Activated naive CD4-positive, alpha-beta T cell treated with anti-CD3 and anti-CD28 coated beads, Interleukin-2, amount 10 ng/mL, durations not matched to agents 7 days and 5 days (primary cell): ENCODE measurements around the gene GAB2.
A peak's percentile ranks its signal among the peaks of the same experiment; 100 is the strongest.

Source experiments
- CTCF ChIA-PET: fragments of 350-600 bp; sonication (Branson Sonifier 250); formaldehyde crosslinking; loops from one replicate; lab custom pipeline; 2021; ENCODE audit warnings: antibody characterized with exemption; lab: Charles Lee
- DNase-seq: peaks from one replicate; pipeline ENCODE4 v3.0.0-alpha.2; 2020
- H3K27ac Mint-ChIP-seq: one replicate; pipeline ENCODE4 v1.8.0; 2021; ENCODE audit warnings: mild to moderate bottlenecking, moderate library complexity, mixed read lengths
- H3K27me3 Mint-ChIP-seq: one replicate; pipeline ENCODE4 v1.8.0; 2021; ENCODE audit warnings: mild to moderate bottlenecking, mixed read lengths
- H3K36me3 Mint-ChIP-seq: one replicate; pipeline ENCODE4 v1.8.0; 2021; ENCODE audit warnings: mixed read lengths
- H3K4me1 Mint-ChIP-seq: one replicate; pipeline ENCODE4 v1.8.0; 2021; ENCODE audit warnings: mixed read lengths
- H3K4me3 Mint-ChIP-seq: one replicate; pipeline ENCODE4 v1.8.0; 2021; ENCODE audit warnings: mild to moderate bottlenecking, moderate library complexity, mixed read lengths
- H3K9me3 Mint-ChIP-seq: one replicate; pipeline ENCODE4 v1.8.0; 2021; ENCODE audit warnings: mixed read lengths

GAB2 gene

DNA sequence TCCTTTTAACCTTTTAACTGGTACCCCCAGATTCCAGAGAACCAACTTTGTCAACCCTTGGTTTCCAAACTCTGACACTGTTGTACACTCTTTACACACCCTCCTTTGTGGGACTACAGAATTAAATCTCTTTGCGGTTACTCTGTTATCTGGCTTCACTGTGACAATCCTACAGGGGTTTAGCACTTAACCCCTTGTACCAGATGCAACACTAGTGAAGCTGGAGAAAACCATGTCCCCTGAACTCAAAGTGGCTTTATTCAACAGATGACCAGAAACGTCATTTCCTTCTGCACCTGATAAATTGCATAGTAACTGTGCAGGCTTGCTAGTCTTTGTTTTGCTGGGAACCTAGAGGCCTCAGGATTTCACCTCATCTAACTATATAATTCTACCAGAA lies 5.6 kb upstream of the GAB2 start:
- DNase-seq = no peak
- peaks cover 24% of the 10 kb centered on the region for H3K27me3 Mint-ChIP-seq
- peaks cover 42% of the 10 kb centered on the region for H3K4me1 Mint-ChIP-seq
- CTCF ChIA-PET = interaction anchor here (1.1 kb wide), 1 partner anchor 42 kb away, joined by 4 read pairs; no protein-coding TSS in a partner anchor
- H3K4me3 Mint-ChIP-seq = no peak overlapping the region
- peaks cover 2% of the 10 kb centered on the region for H3K36me3 Mint-ChIP-seq
- H3K27ac Mint-ChIP-seq = no peak overlapping the region
- no peaks in the 10 kb centered on the region for H3K9me3 Mint-ChIP-seq

DNA sequence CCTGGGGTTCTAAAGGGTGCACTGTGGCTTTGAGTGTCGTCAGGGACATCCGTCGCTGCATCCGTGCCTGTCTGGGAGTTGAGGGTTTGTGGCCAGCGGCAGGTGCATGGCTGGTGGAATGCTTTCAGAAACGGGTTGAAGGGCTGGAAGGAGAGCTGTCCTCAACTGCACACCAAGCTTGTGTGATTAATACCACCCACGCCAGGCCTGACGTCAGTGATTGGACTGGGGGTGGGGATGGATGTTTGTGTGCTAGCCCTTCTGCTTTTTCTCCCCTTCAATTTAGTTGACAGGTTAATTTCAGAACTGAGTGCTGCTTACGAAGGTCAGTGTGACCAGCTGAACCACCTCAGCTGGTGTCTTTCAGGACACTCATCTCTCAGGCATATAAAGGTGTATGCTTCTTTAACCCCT lies 3.2 kb upstream of the GAB2 start:
- DNase-seq = peak; percentile 52
- H3K9me3 Mint-ChIP-seq = no peaks in the 10 kb centered on the region
- CTCF ChIA-PET = interaction anchor here (0.9 to 7.6 kb wide), 7 partner anchors 9 to 219 kb away, joined by 4 to 100 read pairs (median 6); no protein-coding TSS in a partner anchor
- H3K4me1 Mint-ChIP-seq = peaks cover 53% of the 10 kb centered on the region
- H3K36me3 Mint-ChIP-seq = peaks cover 6% of the 10 kb centered on the region
- no peak overlapping the region for H3K4me3 Mint-ChIP-seq
- no peak overlapping the region for H3K27ac Mint-ChIP-seq
- H3K27me3 Mint-ChIP-seq = peaks cover 38% of the 10 kb centered on the region

DNA sequence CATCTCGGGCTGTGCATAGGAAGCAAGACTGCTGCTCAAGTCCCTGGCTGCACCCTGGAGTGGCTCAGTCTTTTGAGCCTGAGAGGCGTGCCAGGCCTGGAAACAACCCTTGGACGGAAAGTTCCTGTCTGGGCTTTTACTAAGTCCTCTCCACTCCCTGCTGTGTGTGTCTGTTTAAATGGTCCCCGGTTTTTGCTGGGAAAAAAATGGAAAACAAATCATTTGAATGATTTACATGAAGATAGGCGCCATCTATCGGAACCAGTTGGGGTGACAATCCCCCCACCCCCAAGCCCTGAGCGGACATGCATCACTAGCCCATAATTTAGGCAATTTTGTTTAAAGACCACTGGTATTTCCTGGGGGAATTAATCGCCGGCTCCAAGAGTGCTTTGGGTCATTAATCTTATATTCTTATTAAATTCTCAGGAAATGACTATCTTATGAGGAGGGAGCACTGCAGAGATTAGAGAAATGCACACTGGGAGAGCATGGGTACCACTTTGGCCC lies 2.7 kb upstream of the GAB2 start:
- peaks cover 38% of the 10 kb centered on the region for H3K27me3 Mint-ChIP-seq
- no peaks in the 10 kb centered on the region for H3K9me3 Mint-ChIP-seq
- H3K4me1 Mint-ChIP-seq = peaks cover 57% of the 10 kb centered on the region
- H3K36me3 Mint-ChIP-seq = peaks cover 6% of the 10 kb centered on the region
- H3K4me3 Mint-ChIP-seq = no peak overlapping the region
- no peak overlapping the region for H3K27ac Mint-ChIP-seq
- peak; percentile 69 for DNase-seq
- CTCF ChIA-PET = interaction anchor here (0.9 to 7.6 kb wide), 7 partner anchors 9 to 219 kb away, joined by 4 to 100 read pairs (median 6); no protein-coding TSS in a partner anchor

DNA sequence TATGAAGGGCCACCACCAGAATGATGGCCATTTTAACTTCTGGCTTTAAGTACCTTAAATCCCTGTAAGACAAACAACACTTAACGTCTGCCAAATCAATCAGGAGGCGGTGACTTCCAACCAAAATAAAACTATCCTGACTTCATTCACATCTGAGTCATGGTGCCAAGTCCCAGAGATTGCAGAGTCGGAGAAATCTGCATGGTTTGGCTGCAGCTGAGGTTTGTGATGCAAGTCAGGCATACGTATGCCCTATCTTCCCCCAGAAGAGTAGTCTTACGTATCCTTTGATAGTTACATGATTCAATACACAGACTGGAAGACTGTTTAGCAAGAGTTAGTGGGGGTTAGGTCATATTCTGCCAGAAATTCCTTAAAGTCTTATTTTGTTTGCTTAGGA lies 1.7 kb upstream of the GAB2 start:
- peaks cover 38% of the 10 kb centered on the region for H3K27me3 Mint-ChIP-seq
- DNase-seq = no peak
- peaks cover 50% of the 10 kb centered on the region for H3K4me1 Mint-ChIP-seq
- peaks cover 4% of the 10 kb centered on the region for H3K36me3 Mint-ChIP-seq
- H3K27ac Mint-ChIP-seq = no peak overlapping the region
- no peaks in the 10 kb centered on the region for H3K9me3 Mint-ChIP-seq
- CTCF ChIA-PET = interaction anchor here (0.6 to 7.6 kb wide), 10 partner anchors 10 to 280 kb away, joined by 3 to 100 read pairs (median 5); partner anchors contain the start of gene ALG8
- H3K4me3 Mint-ChIP-seq = no peak overlapping the region

DNA sequence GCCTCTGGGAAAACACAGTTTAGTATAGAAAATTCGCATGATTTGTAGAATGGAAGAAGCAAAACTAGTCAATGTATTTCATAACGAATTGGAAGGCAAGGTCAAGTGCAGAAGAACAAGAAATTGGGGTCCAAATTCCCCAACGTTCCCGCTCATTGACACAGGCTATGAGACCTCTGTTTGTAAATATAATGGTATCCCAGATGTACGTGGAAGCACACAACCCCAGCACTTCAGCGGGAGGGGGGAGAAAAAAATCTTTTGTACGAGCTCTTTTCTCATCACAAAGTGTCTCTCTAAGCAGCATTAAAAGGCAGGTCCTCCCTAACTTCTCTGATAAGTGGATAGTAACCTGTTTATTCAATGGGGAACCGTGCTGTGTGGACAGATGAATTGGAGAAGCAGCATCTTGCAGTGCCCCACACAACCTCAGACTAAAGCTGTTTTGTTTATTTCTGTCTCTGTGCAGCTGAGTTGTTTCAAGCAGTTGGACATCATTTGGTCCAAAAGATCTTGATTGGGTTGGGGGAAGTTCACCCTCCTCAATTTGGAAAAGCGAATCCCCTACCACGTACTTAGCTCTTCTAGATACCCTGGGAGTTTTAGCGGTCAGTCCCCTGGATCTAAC lies 1.1 kb upstream of the GAB2 start:
- no peak for DNase-seq
- Mint-ChIP-seq H3K27ac (no peak overlapping the region), H3K4me3 (peak overlapping the region; percentile 78), H3K36me3 (peaks cover 4% of the 10 kb centered on the region), H3K27me3 (peaks cover 38% of the 10 kb centered on the region), H3K9me3 (no peaks in the 10 kb centered on the region), H3K4me1 (peaks cover 47% of the 10 kb centered on the region)
- CTCF ChIA-PET = interaction anchor here (0.6 to 7.6 kb wide), 13 partner anchors 11 to 279 kb away, joined by 3 to 100 read pairs (median 4); partner anchors contain the start of gene ALG8

DNA sequence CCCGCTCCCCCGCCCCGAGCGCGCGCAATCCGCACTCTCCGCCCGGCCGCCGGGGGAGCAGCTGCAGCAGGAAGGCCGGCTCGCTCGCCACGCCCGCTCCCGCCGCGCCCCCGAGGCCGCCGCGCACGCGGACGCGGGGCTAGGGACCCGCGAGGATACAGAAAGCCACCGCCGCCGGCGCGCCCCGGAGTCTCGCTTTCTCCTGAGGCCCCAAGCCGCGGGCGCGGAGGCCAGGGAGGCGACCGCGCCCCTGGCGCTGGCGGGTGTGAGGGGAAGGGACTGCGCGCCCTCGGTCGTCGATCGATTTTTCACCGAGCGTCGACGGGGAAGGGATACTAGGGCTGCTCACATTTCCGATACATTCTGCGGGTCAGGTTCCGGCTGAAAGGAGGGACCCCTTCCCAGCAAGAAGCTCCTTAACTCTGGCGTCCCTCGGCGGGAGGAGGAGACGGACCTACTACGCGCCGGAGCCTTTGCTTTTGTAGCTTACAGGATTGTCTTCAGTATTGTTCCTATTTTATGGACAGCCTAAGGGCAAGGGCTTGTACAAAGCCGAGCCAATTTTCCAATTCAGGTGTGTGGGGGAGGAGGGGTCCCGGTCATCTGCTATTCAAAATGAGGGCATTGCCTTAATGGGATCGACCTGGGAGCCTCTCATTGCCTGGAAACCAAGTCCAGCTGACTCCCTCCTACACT lies 416 bp upstream of the GAB2 start:
- Mint-ChIP-seq H3K4me3 (peak overlapping the region; percentile 78), H3K4me1 (peaks cover 49% of the 10 kb centered on the region), H3K36me3 (peaks cover 4% of the 10 kb centered on the region), H3K27ac (peak overlapping the region; percentile 50), H3K27me3 (peaks cover 38% of the 10 kb centered on the region), H3K9me3 (no peaks in the 10 kb centered on the region)
- peak; percentile 85 for DNase-seq
- CTCF ChIA-PET = interaction anchor here (0.9 to 7.6 kb wide), 12 partner anchors 11 to 279 kb away, joined by 3 to 100 read pairs (median 4); partner anchors contain the start of gene ALG8

DNA sequence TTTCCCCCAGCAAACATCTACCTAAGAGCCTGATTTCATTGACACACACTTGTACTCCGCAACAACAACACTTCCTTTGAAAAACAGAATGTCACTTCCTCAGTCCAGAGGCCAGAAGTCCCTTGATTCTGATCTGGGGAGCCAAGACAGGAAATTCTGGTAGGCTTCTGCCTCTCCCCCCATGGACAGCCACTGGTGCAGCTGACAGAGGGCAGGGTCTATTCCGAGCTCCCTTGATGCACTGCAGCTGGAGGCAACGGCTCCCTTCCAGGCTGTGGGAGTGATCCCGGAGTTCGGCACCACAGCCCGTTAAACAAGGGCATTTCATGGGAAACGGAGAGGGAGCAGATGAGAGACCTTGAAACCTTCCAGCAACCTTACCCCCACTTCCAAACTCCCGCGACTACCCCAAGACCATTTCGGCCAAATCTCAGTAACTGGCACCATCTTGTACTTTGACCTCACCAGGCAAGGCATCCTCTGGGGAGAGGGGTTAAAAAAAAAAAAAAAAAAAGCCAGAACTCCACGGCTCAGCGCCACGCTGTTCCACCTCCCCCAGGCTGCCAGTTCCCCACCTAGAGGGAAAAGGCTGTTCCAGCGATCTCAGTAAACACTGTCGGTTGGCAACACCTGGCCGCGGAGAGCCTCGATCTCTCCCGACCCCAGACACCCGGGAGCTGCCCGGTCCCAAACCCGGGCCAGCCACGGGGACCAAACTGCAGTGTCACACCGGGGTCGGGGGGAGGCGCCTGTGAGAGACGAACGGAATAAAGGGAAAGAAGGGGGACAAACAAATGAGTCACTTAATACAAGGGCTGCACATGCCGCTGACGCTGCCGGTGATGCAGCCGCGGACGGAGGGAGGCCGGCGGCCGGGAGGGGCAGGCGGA lies 1.1 kb downstream of the GAB2 start:
- Mint-ChIP-seq H3K9me3 (no peaks in the 10 kb centered on the region), H3K27me3 (peaks cover 38% of the 10 kb centered on the region), H3K27ac (peak overlapping the region; percentile 91), H3K4me3 (peak overlapping the region; percentile 92), H3K36me3 (peaks cover 4% of the 10 kb centered on the region), H3K4me1 (peaks cover 46% of the 10 kb centered on the region)
- DNase-seq = peak; percentile 85
- CTCF ChIA-PET = interaction anchor here (0.6 to 7.6 kb wide), 8 partner anchors 10 to 277 kb away, joined by 3 to 100 read pairs (median 5); partner anchors contain the start of gene ALG8

DNA sequence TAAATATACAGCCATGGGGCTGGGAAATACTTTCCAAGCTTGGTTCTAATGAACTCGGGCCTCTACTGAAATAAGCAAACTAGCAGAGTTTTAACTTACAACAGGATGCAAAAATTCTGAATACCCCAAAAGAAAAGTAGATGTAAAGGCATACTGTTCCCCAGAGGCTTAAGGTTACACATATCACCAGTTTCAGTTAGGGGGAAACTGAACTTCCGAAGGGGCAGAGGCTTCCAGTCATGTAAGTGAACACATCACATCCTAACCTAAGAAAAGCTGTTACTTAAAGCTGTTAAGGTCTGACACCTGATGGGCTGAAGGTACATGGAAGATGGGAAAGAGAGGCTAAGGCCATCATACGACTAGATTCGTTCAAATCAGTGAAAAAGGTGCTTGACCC lies 2.3 kb downstream of the GAB2 start:
- Mint-ChIP-seq H3K27ac (no peak overlapping the region), H3K4me1 (peaks cover 36% of the 10 kb centered on the region), H3K36me3 (peaks cover 4% of the 10 kb centered on the region), H3K4me3 (no peak overlapping the region), H3K27me3 (peaks cover 32% of the 10 kb centered on the region), H3K9me3 (no peaks in the 10 kb centered on the region)
- CTCF ChIA-PET = interaction anchor here (0.7 to 7.6 kb wide), 9 partner anchors 9 to 188 kb away, joined by 3 to 100 read pairs (median 3); no protein-coding TSS in a partner anchor
- DNase-seq = no peak

DNA sequence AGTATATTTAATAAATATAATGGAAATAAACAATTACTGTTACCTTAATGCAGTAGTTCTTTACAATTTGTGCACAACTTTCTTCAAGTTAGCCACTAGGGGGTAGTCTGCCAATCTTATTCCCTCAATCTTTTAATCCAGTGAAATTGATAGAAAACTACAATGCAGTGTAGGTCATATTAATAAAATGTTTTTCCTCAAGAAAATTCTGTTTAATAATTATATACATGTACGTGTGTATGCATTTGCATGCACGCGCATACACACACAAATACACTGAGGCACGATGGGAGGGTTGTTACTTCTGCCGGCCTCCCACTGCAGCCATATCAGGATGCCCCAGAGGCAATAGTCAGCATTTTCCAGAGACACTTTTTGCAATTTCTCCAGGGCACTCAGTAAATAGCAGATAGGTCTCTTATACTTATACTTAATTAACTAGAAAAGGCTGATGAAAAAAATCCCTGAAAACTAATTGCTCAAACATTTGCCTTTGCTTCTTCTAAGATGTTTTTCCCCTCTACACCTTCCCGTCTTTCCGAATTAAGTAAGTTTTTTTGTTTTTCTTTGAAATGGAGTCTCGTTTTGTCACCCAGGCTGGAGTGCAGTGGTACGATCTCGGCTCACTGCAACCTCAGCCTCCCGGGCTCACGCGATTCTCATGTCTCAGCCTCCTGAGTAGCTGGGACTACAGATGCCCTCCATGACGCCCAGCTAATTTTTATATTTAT lies 3.1 kb downstream of the GAB2 start:
- no peak for DNase-seq
- Mint-ChIP-seq H3K9me3 (peaks cover 3% of the 10 kb centered on the region), H3K27ac (no peak overlapping the region), H3K4me1 (peaks cover 31% of the 10 kb centered on the region), H3K4me3 (no peak overlapping the region), H3K36me3 (peaks cover 8% of the 10 kb centered on the region), H3K27me3 (peaks cover 25% of the 10 kb centered on the region)
- CTCF ChIA-PET = interaction anchor here (0.8 to 7.6 kb wide), 4 partner anchors 15 to 187 kb away, joined by 3 to 100 read pairs (median 36); no protein-coding TSS in a partner anchor

DNA sequence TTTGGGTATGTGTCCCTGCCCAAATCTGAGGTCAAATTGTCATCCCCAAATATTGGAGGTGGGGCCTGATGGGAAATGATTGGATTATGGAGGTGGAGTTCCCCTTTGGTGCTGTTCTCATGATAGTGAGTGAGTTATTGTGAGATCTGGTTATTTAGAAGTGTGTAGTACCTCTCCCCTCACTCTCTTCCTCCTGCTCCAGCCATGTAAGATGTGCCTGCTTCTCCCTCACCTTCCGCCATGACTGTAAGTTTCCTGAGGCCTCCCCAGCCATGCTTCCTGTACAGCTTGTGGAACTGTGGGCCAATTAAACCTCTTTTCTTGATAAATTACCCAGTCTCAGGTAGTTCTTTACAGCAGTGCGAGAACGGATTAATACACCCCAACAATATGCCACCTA lies 9.0 kb downstream of the GAB2 start:
- CTCF ChIA-PET = no interaction called here
- Mint-ChIP-seq H3K36me3 (peaks cover 21% of the 10 kb centered on the region), H3K4me1 (peaks cover 12% of the 10 kb centered on the region), H3K27ac (no peak overlapping the region), H3K4me3 (no peak overlapping the region), H3K9me3 (peaks cover 23% of the 10 kb centered on the region), H3K27me3 (peaks cover 13% of the 10 kb centered on the region)
- DNase-seq = no peak

DNA sequence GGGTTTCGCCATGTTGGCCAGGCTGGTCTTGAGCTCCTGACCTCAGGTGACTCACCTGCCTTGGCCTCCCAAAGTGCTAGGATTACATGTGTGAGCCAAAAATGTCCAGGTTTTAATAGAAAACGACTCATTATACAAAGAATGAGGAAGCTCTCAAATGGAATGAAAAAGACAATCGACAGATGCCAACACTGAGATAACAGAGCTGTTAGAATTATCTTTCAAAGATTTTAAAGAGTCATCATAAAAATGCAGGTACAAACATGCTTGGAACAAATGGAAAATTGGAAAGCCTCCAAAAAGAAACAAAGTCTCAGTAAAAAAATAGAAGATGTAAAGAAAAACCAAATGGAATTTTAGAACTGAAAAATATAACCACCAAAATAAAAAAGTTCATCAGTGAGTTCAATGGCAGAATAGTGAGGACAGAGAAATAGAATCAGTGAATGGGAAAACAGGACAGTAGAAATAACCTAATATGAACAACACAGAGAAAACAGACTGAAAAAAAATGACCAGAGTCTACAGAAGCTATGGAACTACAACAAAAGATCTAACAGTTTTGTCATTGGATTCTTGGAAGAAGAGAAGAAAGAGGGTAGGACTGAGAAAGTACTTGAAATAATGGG lies 10.9 kb downstream of the GAB2 start:
- peaks cover 10% of the 10 kb centered on the region for H3K4me1 Mint-ChIP-seq
- peaks cover 13% of the 10 kb centered on the region for H3K27me3 Mint-ChIP-seq
- H3K27ac Mint-ChIP-seq = no peak overlapping the region
- no peak for DNase-seq
- H3K4me3 Mint-ChIP-seq = no peak overlapping the region
- CTCF ChIA-PET = interaction anchor here (1.0 to 1.3 kb wide), 4 partner anchors 10 to 158 kb away, joined by 3 to 4 read pairs (median 4); no protein-coding TSS in a partner anchor
- peaks cover 23% of the 10 kb centered on the region for H3K9me3 Mint-ChIP-seq
- H3K36me3 Mint-ChIP-seq = peaks cover 23% of the 10 kb centered on the region

DNA sequence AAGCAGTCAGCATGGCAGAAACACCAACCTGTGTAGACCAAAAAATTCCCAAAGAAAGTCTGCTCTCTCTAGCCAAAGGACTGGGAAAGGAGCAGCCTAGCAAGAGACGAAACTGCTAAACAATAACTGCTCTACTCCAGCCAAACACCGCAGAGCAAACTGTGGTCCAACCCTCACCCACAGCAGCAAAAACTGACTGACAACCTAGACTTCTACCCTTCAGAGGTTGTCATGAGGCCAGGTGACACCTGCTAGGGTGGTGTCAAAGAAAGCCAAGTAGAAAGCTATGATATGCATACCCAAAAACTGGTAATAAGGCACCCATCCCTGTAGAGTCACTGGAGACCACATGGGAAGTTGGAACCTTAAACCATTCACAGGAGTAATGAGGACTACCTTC lies 11.8 kb downstream of the GAB2 start:
- H3K9me3 Mint-ChIP-seq = peaks cover 23% of the 10 kb centered on the region
- peaks cover 13% of the 10 kb centered on the region for H3K27me3 Mint-ChIP-seq
- no peak for DNase-seq
- peaks cover 10% of the 10 kb centered on the region for H3K4me1 Mint-ChIP-seq
- H3K36me3 Mint-ChIP-seq = peaks cover 23% of the 10 kb centered on the region
- no peak overlapping the region for H3K27ac Mint-ChIP-seq
- CTCF ChIA-PET = interaction anchor here (0.8 to 1.3 kb wide), 3 partner anchors 11 to 15 kb away, joined by 4 read pairs; partner anchors contain the start of gene GAB2
- H3K4me3 Mint-ChIP-seq = no peak overlapping the region
